ENCODE data around the gene PHF2. TPM values are rescaled to one million over a fixed set of nuclear protein-coding genes. Genes with fewer than 3 reads are reported as not detected.

PHF2 gene
- total and polyA plus RNA-seq, 2 of the 8 experiments (the other 6 are each of a cell fraction or from before 2014, with no cell fraction given) = 3.4 to 9.4 TPM

DNA sequence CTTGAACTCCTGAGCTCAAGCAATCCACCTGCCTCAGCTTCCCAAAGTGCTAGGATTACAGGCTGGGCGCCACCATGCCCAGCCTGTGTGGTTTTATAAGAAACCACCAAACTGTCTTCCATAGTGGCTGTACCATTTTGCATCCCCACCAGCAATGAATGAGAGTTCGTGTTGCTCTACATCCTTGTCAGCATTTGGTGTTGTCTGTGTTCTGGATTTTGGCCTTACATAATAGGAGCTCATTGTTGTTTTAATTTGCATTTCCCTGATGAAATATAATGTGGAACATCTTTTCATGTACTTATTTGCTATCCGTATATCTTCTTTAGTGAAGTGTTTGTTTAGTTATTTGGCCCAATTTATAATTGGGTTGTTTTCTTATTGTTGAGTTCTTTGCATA, 29.8 kb downstream of the PHF2 start (continued):
- TF ChIP-seq, protein P1, sequence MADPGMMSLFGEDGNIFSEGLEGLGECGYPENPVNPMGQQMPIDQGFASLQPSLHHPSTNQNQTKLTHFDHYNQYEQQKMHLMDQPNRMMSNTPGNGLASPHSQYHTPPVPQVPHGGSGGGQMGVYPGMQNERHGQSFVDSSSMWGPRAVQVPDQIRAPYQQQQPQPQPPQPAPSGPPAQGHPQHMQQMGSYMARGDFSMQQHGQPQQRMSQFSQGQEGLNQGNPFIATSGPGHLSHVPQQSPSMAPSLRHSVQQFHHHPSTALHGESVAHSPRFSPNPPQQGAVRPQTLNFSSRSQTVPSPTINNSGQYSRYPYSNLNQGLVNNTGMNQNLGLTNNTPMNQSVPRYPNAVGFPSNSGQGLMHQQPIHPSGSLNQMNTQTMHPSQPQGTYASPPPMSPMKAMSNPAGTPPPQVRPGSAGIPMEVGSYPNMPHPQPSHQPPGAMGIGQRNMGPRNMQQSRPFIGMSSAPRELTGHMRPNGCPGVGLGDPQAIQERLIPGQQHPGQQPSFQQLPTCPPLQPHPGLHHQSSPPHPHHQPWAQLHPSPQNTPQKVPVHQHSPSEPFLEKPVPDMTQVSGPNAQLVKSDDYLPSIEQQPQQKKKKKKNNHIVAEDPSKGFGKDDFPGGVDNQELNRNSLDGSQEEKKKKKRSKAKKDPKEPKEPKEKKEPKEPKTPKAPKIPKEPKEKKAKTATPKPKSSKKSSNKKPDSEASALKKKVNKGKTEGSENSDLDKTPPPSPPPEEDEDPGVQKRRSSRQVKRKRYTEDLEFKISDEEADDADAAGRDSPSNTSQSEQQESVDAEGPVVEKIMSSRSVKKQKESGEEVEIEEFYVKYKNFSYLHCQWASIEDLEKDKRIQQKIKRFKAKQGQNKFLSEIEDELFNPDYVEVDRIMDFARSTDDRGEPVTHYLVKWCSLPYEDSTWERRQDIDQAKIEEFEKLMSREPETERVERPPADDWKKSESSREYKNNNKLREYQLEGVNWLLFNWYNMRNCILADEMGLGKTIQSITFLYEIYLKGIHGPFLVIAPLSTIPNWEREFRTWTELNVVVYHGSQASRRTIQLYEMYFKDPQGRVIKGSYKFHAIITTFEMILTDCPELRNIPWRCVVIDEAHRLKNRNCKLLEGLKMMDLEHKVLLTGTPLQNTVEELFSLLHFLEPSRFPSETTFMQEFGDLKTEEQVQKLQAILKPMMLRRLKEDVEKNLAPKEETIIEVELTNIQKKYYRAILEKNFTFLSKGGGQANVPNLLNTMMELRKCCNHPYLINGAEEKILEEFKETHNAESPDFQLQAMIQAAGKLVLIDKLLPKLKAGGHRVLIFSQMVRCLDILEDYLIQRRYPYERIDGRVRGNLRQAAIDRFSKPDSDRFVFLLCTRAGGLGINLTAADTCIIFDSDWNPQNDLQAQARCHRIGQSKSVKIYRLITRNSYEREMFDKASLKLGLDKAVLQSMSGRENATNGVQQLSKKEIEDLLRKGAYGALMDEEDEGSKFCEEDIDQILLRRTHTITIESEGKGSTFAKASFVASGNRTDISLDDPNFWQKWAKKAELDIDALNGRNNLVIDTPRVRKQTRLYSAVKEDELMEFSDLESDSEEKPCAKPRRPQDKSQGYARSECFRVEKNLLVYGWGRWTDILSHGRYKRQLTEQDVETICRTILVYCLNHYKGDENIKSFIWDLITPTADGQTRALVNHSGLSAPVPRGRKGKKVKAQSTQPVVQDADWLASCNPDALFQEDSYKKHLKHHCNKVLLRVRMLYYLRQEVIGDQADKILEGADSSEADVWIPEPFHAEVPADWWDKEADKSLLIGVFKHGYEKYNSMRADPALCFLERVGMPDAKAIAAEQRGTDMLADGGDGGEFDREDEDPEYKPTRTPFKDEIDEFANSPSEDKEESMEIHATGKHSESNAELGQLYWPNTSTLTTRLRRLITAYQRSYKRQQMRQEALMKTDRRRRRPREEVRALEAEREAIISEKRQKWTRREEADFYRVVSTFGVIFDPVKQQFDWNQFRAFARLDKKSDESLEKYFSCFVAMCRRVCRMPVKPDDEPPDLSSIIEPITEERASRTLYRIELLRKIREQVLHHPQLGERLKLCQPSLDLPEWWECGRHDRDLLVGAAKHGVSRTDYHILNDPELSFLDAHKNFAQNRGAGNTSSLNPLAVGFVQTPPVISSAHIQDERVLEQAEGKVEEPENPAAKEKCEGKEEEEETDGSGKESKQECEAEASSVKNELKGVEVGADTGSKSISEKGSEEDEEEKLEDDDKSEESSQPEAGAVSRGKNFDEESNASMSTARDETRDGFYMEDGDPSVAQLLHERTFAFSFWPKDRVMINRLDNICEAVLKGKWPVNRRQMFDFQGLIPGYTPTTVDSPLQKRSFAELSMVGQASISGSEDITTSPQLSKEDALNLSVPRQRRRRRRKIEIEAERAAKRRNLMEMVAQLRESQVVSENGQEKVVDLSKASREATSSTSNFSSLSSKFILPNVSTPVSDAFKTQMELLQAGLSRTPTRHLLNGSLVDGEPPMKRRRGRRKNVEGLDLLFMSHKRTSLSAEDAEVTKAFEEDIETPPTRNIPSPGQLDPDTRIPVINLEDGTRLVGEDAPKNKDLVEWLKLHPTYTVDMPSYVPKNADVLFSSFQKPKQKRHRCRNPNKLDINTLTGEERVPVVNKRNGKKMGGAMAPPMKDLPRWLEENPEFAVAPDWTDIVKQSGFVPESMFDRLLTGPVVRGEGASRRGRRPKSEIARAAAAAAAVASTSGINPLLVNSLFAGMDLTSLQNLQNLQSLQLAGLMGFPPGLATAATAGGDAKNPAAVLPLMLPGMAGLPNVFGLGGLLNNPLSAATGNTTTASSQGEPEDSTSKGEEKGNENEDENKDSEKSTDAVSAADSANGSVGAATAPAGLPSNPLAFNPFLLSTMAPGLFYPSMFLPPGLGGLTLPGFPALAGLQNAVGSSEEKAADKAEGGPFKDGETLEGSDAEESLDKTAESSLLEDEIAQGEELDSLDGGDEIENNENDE (IDR thresholded peaks at IDR 0.05; ENCODE audit: insufficient replicate concordance, low read length) = no peak
- no peak for TF ChIP-seq RAD21 (IDR thresholded peaks at IDR 0.05 in 1 of 2, conservative IDR thresholded peaks at IDR 0.05 in 1 of 2; ENCODE audit: low read depth in 2 of 2, low read length in 2 of 2)
- TF ChIP-seq TAF1 (IDR thresholded peaks at IDR 0.05; ENCODE audit: low read depth, low read length) = no peak
- TF ChIP-seq RXRA (IDR thresholded peaks at IDR 0.05; ENCODE audit: insufficient read depth, low read depth, low read length) = no peak
- no peak for TF ChIP-seq EP300 (IDR thresholded peaks at IDR 0.05; ENCODE audit: borderline replicate concordance in 1 of 2, low read depth in 2 of 2, low read length in 2 of 2)
- no peak for TF ChIP-seq CBX5 (IDR thresholded peaks at IDR 0.05; ENCODE audit: low read depth, low read length)
- TF ChIP-seq, protein P2, sequence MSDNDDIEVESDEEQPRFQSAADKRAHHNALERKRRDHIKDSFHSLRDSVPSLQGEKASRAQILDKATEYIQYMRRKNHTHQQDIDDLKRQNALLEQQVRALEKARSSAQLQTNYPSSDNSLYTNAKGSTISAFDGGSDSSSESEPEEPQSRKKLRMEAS (IDR thresholded peaks at IDR 0.05) = no peak
- TF ChIP-seq, protein P3, sequence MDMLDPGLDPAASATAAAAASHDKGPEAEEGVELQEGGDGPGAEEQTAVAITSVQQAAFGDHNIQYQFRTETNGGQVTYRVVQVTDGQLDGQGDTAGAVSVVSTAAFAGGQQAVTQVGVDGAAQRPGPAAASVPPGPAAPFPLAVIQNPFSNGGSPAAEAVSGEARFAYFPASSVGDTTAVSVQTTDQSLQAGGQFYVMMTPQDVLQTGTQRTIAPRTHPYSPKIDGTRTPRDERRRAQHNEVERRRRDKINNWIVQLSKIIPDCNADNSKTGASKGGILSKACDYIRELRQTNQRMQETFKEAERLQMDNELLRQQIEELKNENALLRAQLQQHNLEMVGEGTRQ (IDR thresholded peaks at IDR 0.05; ENCODE audit: low read length) = no peak
- TF ChIP-seq FOSL1 (IDR thresholded peaks at IDR 0.05; ENCODE audit: insufficient read depth, low read depth, low read length) = no peak
- no peak for TF ChIP-seq SUZ12 (IDR thresholded peaks at IDR 0.05; ENCODE audit: low read length)

Measured in H1 (cell line).